Measurements from ENCODE around the gene CAMK2N1.

GRCh38 chr1:20483098-20483832 is 2.7 kb downstream of the CAMK2N1 start:
- TF ChIP-seq, protein P1, sequence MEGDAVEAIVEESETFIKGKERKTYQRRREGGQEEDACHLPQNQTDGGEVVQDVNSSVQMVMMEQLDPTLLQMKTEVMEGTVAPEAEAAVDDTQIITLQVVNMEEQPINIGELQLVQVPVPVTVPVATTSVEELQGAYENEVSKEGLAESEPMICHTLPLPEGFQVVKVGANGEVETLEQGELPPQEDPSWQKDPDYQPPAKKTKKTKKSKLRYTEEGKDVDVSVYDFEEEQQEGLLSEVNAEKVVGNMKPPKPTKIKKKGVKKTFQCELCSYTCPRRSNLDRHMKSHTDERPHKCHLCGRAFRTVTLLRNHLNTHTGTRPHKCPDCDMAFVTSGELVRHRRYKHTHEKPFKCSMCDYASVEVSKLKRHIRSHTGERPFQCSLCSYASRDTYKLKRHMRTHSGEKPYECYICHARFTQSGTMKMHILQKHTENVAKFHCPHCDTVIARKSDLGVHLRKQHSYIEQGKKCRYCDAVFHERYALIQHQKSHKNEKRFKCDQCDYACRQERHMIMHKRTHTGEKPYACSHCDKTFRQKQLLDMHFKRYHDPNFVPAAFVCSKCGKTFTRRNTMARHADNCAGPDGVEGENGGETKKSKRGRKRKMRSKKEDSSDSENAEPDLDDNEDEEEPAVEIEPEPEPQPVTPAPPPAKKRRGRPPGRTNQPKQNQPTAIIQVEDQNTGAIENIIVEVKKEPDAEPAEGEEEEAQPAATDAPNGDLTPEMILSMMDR (conservative IDR thresholded peaks at IDR 0.05; ENCODE audit: low read depth, low read length), result no peak
- no peak for TF ChIP-seq EZH2 (IDR thresholded peaks at IDR 0.05; ENCODE audit: low read length, unreplicated experiment)
